ENCODE results near the gene LMBR1L. TPM values are rescaled to one million over a fixed set of nuclear protein-coding genes. Genes with fewer than 3 reads are reported as not detected.

LMBR1L gene
- total RNA-seq, 1 experiment from 2014 or later: 27.8 TPM

DNA sequence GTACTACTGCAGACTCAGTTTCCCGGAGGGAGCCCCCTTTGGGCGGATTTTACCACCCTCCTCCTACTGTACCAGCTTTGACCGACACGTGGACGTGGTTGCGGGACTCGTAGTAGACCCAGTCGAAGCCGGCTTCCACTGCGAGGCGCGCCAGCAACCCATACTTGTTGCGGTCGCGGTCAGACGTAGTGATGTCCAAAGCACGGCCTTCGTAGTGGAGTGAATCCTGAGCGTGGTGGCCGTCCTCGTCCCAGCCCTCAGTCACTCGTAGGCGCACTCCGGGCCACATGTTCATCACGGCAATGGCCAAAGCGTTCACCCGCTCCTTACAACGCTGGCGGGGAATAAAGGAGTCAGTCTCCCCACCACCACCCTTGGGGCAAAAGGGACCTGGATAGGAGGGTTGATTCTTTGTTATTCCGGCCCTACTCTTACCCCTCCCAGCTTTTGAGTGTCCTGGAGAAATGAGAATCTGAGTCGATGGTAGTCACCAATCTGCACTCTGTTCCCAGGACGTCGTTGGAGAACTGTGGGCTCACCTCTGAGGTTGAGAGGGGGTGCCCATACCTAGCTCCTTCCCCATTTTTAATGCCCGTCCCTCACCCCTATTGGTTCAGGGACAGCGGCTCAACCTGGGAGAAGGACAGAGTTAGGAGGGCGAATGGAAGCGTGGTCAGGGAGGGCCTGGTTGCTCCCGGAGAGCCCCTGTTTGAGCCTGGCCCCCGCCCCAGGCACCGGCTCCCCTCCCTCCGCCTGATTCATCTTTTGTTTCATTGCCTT lies 19.4 kb downstream of the LMBR1L start:
- no peak for DNase-seq (ENCODE audit: unreplicated experiment)
- Mint-ChIP-seq H3K36me3 (ENCODE audit: insufficient read depth, unreplicated experiment) (peaks cover 3% of the 10 kb centered on the region), H3K9me3 (ENCODE audit: unreplicated experiment) (no peaks in the 10 kb centered on the region), H3K4me3 (ENCODE audit: unreplicated experiment) (no peak overlapping the region), H3K4me1 (ENCODE audit: insufficient read depth, unreplicated experiment) (peaks cover 14% of the 10 kb centered on the region), H3K27me3 (ENCODE audit: insufficient read depth, unreplicated experiment) (no peaks in the 10 kb centered on the region), H3K27ac (ENCODE audit: low read depth, unreplicated experiment) (no peak overlapping the region)
- intact Hi-C loops (cut with micrococcal nuclease): no loop called here
- POLR2A ChIA-PET: interaction anchor here (0.9 to 4.8 kb wide), 5 partner anchors 19 to 174 kb away, joined by 3 to 24 read pairs (median 3); partner anchors contain the start of gene LMBR1L
- TF ChIP-seq, protein P1, sequence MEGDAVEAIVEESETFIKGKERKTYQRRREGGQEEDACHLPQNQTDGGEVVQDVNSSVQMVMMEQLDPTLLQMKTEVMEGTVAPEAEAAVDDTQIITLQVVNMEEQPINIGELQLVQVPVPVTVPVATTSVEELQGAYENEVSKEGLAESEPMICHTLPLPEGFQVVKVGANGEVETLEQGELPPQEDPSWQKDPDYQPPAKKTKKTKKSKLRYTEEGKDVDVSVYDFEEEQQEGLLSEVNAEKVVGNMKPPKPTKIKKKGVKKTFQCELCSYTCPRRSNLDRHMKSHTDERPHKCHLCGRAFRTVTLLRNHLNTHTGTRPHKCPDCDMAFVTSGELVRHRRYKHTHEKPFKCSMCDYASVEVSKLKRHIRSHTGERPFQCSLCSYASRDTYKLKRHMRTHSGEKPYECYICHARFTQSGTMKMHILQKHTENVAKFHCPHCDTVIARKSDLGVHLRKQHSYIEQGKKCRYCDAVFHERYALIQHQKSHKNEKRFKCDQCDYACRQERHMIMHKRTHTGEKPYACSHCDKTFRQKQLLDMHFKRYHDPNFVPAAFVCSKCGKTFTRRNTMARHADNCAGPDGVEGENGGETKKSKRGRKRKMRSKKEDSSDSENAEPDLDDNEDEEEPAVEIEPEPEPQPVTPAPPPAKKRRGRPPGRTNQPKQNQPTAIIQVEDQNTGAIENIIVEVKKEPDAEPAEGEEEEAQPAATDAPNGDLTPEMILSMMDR (IDR thresholded peaks at IDR 0.05; ENCODE audit: unreplicated experiment): no peak
- BruUV-seq (replicated peaks): no TSS peak
- CTCF ChIA-PET: interaction anchor here (0.6 to 2.4 kb wide), 10 partner anchors 9 to 803 kb away, joined by 3 to 11 read pairs (median 4); no protein-coding TSS in a partner anchor

DNA sequence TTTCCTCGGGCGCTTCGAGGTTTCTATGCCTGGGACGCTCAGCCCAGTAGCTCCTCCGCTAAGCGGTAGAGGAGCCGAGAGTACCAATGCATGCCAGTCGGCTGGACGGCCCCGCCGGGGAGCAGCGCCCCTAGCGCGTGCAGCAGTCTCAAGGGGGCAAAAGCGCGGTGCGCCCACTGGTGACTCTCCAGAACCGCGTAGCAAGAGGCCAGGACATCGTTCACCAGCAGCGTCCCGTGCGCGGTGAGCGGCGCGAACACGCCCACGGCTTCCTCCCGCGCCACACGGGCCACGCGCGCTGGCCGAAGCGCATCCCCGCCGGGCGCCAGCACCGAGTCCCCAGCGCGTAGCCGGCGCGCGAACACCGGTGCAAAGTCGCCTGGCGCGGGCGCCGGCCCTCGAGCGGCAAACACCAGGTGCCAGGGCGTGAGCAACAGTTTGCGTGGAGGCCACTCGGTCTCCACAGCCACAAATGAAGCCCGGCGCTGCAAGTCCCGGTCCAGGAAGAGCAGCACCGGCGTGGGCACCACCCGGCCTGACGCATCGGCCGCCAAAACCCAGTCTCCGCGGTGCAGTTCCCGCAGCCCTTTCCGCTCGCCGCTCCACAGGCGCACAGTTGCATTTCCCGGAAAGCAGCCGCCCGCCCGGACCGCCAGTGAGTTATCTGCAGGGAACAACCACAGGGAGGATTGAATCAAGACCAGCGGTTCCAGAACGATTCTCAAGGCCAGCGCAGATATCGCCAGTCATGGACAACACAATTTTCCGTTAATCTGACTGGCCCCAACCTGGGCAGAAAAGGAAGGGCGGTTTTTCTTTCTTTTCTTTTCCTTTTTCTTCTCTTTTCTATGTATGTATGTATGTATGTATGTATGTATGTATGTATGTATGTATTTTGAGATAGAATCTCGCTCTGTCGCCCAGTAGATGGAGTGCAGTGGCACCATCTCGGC lies 20.6 kb downstream of the LMBR1L start:
- H3K27ac Mint-ChIP-seq (ENCODE audit: low read depth, unreplicated experiment): no peak overlapping the region
- ChIA-PET POLR2A (interaction anchor here (0.6 to 4.8 kb wide), 5 partner anchors 12 to 41 kb away, joined by 3 to 24 read pairs (median 4); partner anchors contain the start of genes LMBR1L and TUBA1B), CTCF (interaction anchor here (0.6 to 4.6 kb wide), 12 partner anchors 11 to 145 kb away, joined by 3 to 99 read pairs (median 25); partner anchors contain the start of gene LMBR1L)
- H3K36me3 Mint-ChIP-seq (ENCODE audit: insufficient read depth, unreplicated experiment): no peaks in the 10 kb centered on the region
- TF ChIP-seq, protein P1 (IDR thresholded peaks at IDR 0.05; ENCODE audit: unreplicated experiment): no peak
- H3K4me1 Mint-ChIP-seq (ENCODE audit: insufficient read depth, unreplicated experiment): peaks cover 13% of the 10 kb centered on the region
- no TSS peak for BruUV-seq (replicated peaks)
- intact Hi-C loops (cut with micrococcal nuclease): loop anchor here (2.0 kb wide), 1 partner anchor 21 kb away; the partner anchor contains the start of gene RHEBL1
- no peak overlapping the region for H3K4me3 Mint-ChIP-seq (ENCODE audit: unreplicated experiment)
- no peaks in the 10 kb centered on the region for H3K27me3 Mint-ChIP-seq (ENCODE audit: insufficient read depth, unreplicated experiment)
- no peak for DNase-seq (ENCODE audit: unreplicated experiment)
- no peaks in the 10 kb centered on the region for H3K9me3 Mint-ChIP-seq (ENCODE audit: unreplicated experiment)

DNA sequence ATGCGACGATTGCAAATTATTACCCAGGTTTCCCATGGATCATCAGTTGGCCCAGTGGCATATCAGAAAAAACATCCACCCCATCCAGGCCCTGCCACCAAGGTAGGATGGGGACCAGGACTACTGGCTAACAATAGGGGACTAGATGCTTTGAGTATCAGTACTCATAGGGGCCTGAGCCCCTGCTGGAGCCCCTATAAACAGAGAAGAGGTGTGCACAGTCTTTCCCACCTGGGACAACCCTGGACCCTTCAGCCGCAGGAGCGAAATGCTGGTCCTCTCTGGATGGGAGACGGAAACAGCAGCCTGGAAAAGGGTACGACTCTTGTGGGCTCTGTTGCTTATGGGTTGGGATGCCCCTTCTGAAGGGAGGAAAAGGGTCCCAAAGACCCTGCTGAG lies 21.7 kb downstream of the LMBR1L start:
- Mint-ChIP-seq H3K4me1 (ENCODE audit: insufficient read depth, unreplicated experiment) (peaks cover 8% of the 10 kb centered on the region), H3K4me3 (ENCODE audit: unreplicated experiment) (no peak overlapping the region), H3K27me3 (ENCODE audit: insufficient read depth, unreplicated experiment) (no peaks in the 10 kb centered on the region), H3K36me3 (ENCODE audit: insufficient read depth, unreplicated experiment) (no peaks in the 10 kb centered on the region), H3K27ac (ENCODE audit: low read depth, unreplicated experiment) (no peak overlapping the region), H3K9me3 (ENCODE audit: unreplicated experiment) (no peaks in the 10 kb centered on the region)
- intact Hi-C loops (cut with micrococcal nuclease): loop anchor here (1.0 to 2.0 kb wide), 3 partner anchors 20 to 146 kb away; partner anchors contain the start of gene RHEBL1
- TF ChIP-seq, protein P1 (IDR thresholded peaks at IDR 0.05; ENCODE audit: unreplicated experiment): no peak
- no TSS peak for BruUV-seq (replicated peaks)
- DNase-seq (ENCODE audit: unreplicated experiment): no peak
- ChIA-PET POLR2A (interaction anchor here (0.7 to 2.3 kb wide), 12 partner anchors 11 to 146 kb away, joined by 3 to 19 read pairs (median 4); partner anchors contain the start of genes LMBR1L, RHEBL1 and TUBA1B), CTCF (interaction anchor here (0.6 to 4.6 kb wide), 33 partner anchors 8 to 468 kb away, joined by 3 to 99 read pairs (median 9); partner anchors contain the start of genes KMT2D, LMBR1L and RHEBL1)
